Activated T-cell treated with anti-CD3 and anti-CD28 coated beads for 1 hour (primary cell): Measurements from ENCODE around the gene EIF3L.

Experiments used
- DNase-seq: peaks from one replicate; pipeline ENCODE4 v3.0.0-alpha.2; 2020; ENCODE audit warnings: low read depth

The EIF3L gene

GRCh38 chr22:37927637-37927936 is 78.4 kb downstream of the EIF3L start:
- no peak for DNase-seq

- DNase-seq, result no peak
These were observed 80.2 kb downstream of the EIF3L start for GRCh38 chr22:37929390-37929789.

- no peak for DNase-seq
These were observed 81.2 kb downstream of the EIF3L start for GRCh38 chr22:37930270-37930951.

- no peak for DNase-seq
These were observed 81.8 kb downstream of the EIF3L start for GRCh38 chr22:37930952-37931440.

- no peak for DNase-seq
These were observed 82.7 kb downstream of the EIF3L start for GRCh38 chr22:37931893-37932389.

GRCh38 chr22:37932401-37932800 is 83.2 kb downstream of the EIF3L start:
- no peak for DNase-seq

GRCh38 chr22:37932821-37933578 is 83.8 kb downstream of the EIF3L start:
- DNase-seq, result no peak

GRCh38 chr22:37933711-37934376 is 84.6 kb downstream of the EIF3L start:
- DNase-seq, result peak; percentile 77
